Ishikawa (cell line): ENCODE data around the gene UGGT2.

Experiments
- EGR1 ChIP-seq: IDR thresholded peaks from 2 replicates; pipeline ENCODE4 v1.6.1; 2012
- EP300 ChIP-seq: IDR thresholded peaks from 2 replicates; pipeline ENCODE4 v1.6.1; 2012; ENCODE audit warnings: borderline replicate concordance
- FOXM1 ChIP-seq: IDR thresholded peaks from 2 replicates; pipeline ENCODE4 v1.6.1; 2012; ENCODE audit warnings: low read depth, borderline replicate concordance
- MAX ChIP-seq: IDR thresholded peaks from 2 replicates; pipeline ENCODE4 v1.6.1; 2012
- RAD21 ChIP-seq: IDR thresholded peaks from 2 replicates; pipeline ENCODE4 v1.6.1; 2012; ENCODE audit warnings: low read depth
- REST ChIP-seq: IDR thresholded peaks from 2 replicates; pipeline ENCODE4 v1.6.1; 2012; ENCODE audit warnings: low read depth, mild to moderate bottlenecking
- TAF1 ChIP-seq: IDR thresholded peaks from 2 replicates; pipeline ENCODE4 v1.6.1; 2012; ENCODE audit warnings: low read depth, mild to moderate bottlenecking
- TEAD4 ChIP-seq: IDR thresholded peaks from 2 replicates; pipeline ENCODE4 v1.6.1; 2012
- USF1 ChIP-seq: IDR thresholded peaks from 2 replicates; pipeline ENCODE4 v1.6.1; 2012

- TF ChIP-seq RAD21 (no peak), TAF1 (no peak), USF1 (no peak), EP300 (no peak), EGR1 (no peak), REST (no peak), MAX (no peak; the same call in 1 of the 2 replicates), TEAD4 (no peak), FOXM1 (no peak)
These were observed 35.9 kb upstream of the UGGT2 start for GRCh38 chr13:96089139-96089538.
